PFSK-1 (cell line): ENCODE results near the gene NHLRC2.

Experiments
- FOXP2 ChIP-seq: optimal IDR thresholded peaks from 2 replicates; pipeline ENCODE3; 2011; ENCODE audit warnings: borderline replicate concordance, control low read depth, inconsistent platforms; ENCODE audit not compliant: insufficient read depth; ENCODE audit errors: extremely low read length, extremely low read depth
- TF ChIP-seq, protein P1 (sequence below), 2 experiments: IDR thresholded peaks; 2 replicates each; pipeline versions ENCODE4 v1.6.1 to v1.8.0; 2011 to 2012; ENCODE audit warnings: low read depth in 2 of 2, low read length in 2 of 2, control low read depth in 1 of 2, inconsistent platforms in 1 of 2, mild to moderate bottlenecking in 1 of 2, moderate library complexity in 1 of 2; ENCODE audit not compliant: insufficient read depth in 1 of 2

- TF ChIP-seq, protein P1, sequence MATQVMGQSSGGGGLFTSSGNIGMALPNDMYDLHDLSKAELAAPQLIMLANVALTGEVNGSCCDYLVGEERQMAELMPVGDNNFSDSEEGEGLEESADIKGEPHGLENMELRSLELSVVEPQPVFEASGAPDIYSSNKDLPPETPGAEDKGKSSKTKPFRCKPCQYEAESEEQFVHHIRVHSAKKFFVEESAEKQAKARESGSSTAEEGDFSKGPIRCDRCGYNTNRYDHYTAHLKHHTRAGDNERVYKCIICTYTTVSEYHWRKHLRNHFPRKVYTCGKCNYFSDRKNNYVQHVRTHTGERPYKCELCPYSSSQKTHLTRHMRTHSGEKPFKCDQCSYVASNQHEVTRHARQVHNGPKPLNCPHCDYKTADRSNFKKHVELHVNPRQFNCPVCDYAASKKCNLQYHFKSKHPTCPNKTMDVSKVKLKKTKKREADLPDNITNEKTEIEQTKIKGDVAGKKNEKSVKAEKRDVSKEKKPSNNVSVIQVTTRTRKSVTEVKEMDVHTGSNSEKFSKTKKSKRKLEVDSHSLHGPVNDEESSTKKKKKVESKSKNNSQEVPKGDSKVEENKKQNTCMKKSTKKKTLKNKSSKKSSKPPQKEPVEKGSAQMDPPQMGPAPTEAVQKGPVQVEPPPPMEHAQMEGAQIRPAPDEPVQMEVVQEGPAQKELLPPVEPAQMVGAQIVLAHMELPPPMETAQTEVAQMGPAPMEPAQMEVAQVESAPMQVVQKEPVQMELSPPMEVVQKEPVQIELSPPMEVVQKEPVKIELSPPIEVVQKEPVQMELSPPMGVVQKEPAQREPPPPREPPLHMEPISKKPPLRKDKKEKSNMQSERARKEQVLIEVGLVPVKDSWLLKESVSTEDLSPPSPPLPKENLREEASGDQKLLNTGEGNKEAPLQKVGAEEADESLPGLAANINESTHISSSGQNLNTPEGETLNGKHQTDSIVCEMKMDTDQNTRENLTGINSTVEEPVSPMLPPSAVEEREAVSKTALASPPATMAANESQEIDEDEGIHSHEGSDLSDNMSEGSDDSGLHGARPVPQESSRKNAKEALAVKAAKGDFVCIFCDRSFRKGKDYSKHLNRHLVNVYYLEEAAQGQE (IDR thresholded peaks at IDR 0.05; ENCODE audit: insufficient read depth in 1 of 2, low read depth in 2 of 2, low read length in 2 of 2): no peak
- no peak for TF ChIP-seq FOXP2
These were observed 102.6 kb downstream of the NHLRC2 start for GRCh38 chr10:113957013-113957412.
